Adrenal gland (tissue), 19 donors: ENCODE measurements around the gene PLD1. TPM values are rescaled to one million over a fixed set of nuclear protein-coding genes. Genes with fewer than 3 reads are reported as not detected.
A peak's percentile ranks its signal among the peaks of the same experiment; 100 is the strongest.
"Not testable (repeated sequence)": the region's sequence is repeated elsewhere in the genome, so short reads cannot be mapped to it uniquely, and the experiment has no call there.

Experiments
- DNase-seq, 7 donors: peaks; one replicate each; pipeline ENCODE4 v3.0.0-alpha.2; 2019 to 2020
- H3K27ac ChIP-seq, 5 donors: fragments of 200-600 bp; sonication (generic) in 4 of 5; 1 replicate in 3 of 5; 2 replicates in 2 of 5; pipeline versions ENCODE4 v1.5.1 to v1.8.0; 2016 to 2020; ENCODE audit warnings: mild to moderate bottlenecking in 1 of 5
- H3K27me3 ChIP-seq: fragments of 200-600 bp; 2 replicates; pipeline ENCODE4 v1.8.0; 2021
- H3K36me3 ChIP-seq, 2 donors: fragments of 200-600 bp; replicated peaks in 1 of 2; 1 replicate in 1 of 2; 2 replicates in 1 of 2; pipeline versions ENCODE4 v1.5.1 to v1.8.0; 2018 to 2022
- H3K4me1 ChIP-seq, 2 donors: fragments of 200-600 bp; replicated peaks in 1 of 2; 1 replicate in 1 of 2; 2 replicates in 1 of 2; pipeline versions ENCODE4 v1.5.1 to v1.8.0; 2018 to 2021
- H3K4me3 ChIP-seq, 4 donors: fragments of 200-600 bp; sonication (generic) in 3 of 4; one replicate each; pipeline ENCODE4 v1.5.1; 2016 to 2018
- H3K9me3 ChIP-seq, 3 donors: fragments of 200-600 bp; sonication (generic) in 1 of 3; replicated peaks in 1 of 3; 1 replicate in 2 of 3; 2 replicates in 1 of 3; pipeline versions ENCODE4 v1.5.1 to v1.8.0; 2016 to 2021
- CTCF ChIP-seq, 6 experiments: fragments of 450-650 bp in 4 of 6; fragments of 200-600 bp in 2 of 6; sonication (generic) in 1 of 6; IDR thresholded peaks; 1 replicate in 5 of 6; 2 replicates in 1 of 6; pipeline versions ENCODE4 v1.5.1 to v1.8.0; 2016 to 2021; ENCODE audit warnings: antibody characterized with exemption in 6 of 6, mild to moderate bottlenecking in 2 of 6, moderate library complexity in 1 of 6
- POLR2A ChIP-seq, 2 donors: fragments of 450-650 bp; IDR thresholded peaks; one replicate each; pipeline ENCODE4 v1.6.1; 2017; ENCODE audit warnings: antibody characterized with exemption in 2 of 2, mild to moderate bottlenecking in 2 of 2, moderate library complexity in 1 of 2
- WGBS, 4 donors: extraction: QIAGEN DNeasy Blood & Tissue Kit in 2 of 4; methylation state at CpG; one replicate each; pipeline versions ENCODE4 v1.1.5 to v1.1.7; 2013 to 2017; 5-methylcytosine and 5-hydroxymethylcytosine counted together
- intact Hi-C, 2 donors: fragments of 100-400 bp; cut with DNase I; formaldehyde crosslinking; loops; one replicate each; pipeline versions ENCODE4 v1.14.1 to v1.15.0; 2022 to 2023
- long read RNA-seq, 10 donors: library from polyadenylated mRNA in 3 of 10; unstranded in 2 of 10; stranded (forward) in 1 of 10; transcript quantifications; one replicate each; pipeline ENCODE4 v2.0.0 and lab custom pipeline, GENCODE V29; 2021 to 2026
- polyA plus RNA-seq, 3 donors: library from polyadenylated mRNA; stranded (reverse); fragments of 200-250 nt in 2 of 3; fragments of 350-450 nt in 1 of 3; fragmentation: Illumina TruSeq in 1 of 3; extraction: RNeasy Lipid Tissue Mini Kit (QIAGEN cat#74804) in 1 of 3; gene quantifications; one replicate each; pipeline ENCODE4 v1.2.3, GENCODE V29; 2013 to 2014
- total RNA-seq, 9 donors: library from RNA; depleted of rRNA in 4 of 9; stranded (reverse); fragments of >200 nt in 4 of 9; fragments of 120-200 nt in 1 of 9; fragmentation: NEBNext Ultra II Directional in 1 of 9; extraction: Animal tissue kit (Norgen Biotek cat#: 25700) in 1 of 9; gene quantifications; one replicate each; pipeline versions ENCODE4 v1.1.0 to v1.2.4, GENCODE V29; 2013 to 2023
- donor health status: healthy with polysubstance abuse.
- donor health status: Bipolar disorder and iron deficiency.
- donor health status: DM: yes; HTN: yes; CAD: no.
- donor health status: DM: no; HTN: no; CAD: no.
- donor health status: DM: no; HTN: no; CAD: no.
- donor health status: DM: yes; HTN: yes; CAD: no.

PLD1 gene
- total RNA-seq (100 to 1,000 TPM in 6 of 9 donors, 10 to 100 TPM in 3; 60.3 to 178 (median 105) TPM), polyA plus RNA-seq (10 to 100 TPM; 25.7 to 79.8 (median 36.5) TPM)
- long read RNA-seq, donor 1, full-length matches to known transcripts = 1 of 1 reads
- long read RNA-seq, donor 1, partial matches to known transcripts = 0 of 1 reads
- long read RNA-seq, donor 1, other reads (novel, unspliced or antisense) = 0 of 1 reads
- long read RNA-seq, donor 2, partial matches to known transcripts = 0 of 2 reads
- long read RNA-seq, donor 2, other reads (novel, unspliced or antisense) = 0 of 2 reads
- long read RNA-seq, donor 3 = 0 reads
- long read RNA-seq, donor 4, partial matches to known transcripts = 6 of 13 reads
- long read RNA-seq, donor 4, other reads (novel, unspliced or antisense) = 7 of 13 reads
- long read RNA-seq, donor 5, full-length matches to known transcripts = 5 of 43 reads
- long read RNA-seq, donor 5, partial matches to known transcripts = 28 of 43 reads
- long read RNA-seq, donor 5, other reads (novel, unspliced or antisense) = 10 of 43 reads
- long read RNA-seq, donor 6, partial matches to known transcripts = 0 of 6 reads
- long read RNA-seq, donor 6, other reads (novel, unspliced or antisense) = 6 of 6 reads
- long read RNA-seq, donor 7, partial matches to known transcripts = 0 of 1 reads
- long read RNA-seq, donor 7, other reads (novel, unspliced or antisense) = 0 of 1 reads
- long read RNA-seq, donor 8, full-length matches to known transcripts = 3 of 3 reads
- long read RNA-seq, donor 8, partial matches to known transcripts = 0 of 3 reads
- long read RNA-seq, donor 8, other reads (novel, unspliced or antisense) = 0 of 3 reads
- long read RNA-seq, donor 9, partial matches to known transcripts = 7 of 8 reads
- long read RNA-seq, donor 9, other reads (novel, unspliced or antisense) = 0 of 8 reads
- long read RNA-seq, donor 10, full-length matches to known transcripts = 2 of 2 reads
- long read RNA-seq, donor 10, partial matches to known transcripts = 0 of 2 reads
- long read RNA-seq, donor 10, other reads (novel, unspliced or antisense) = 0 of 2 reads

GRCh38 chr3:171809861-171810628 lies at the start of gene PLD1:
Gene PLD1 (minus strand): TSS chr3:171810483. CDS start chr3:171738051, 72,432 bp downstream.
- Histone ChIP-seq H3K27me3 (no peaks in the 10 kb centered on the region), H3K9me3 (no peaks in the 10 kb centered on the region), H3K27ac (peak within 1 kb of the TSS; percentile 82 to 96 (median 94)), H3K36me3 (no peaks in the 10 kb centered on the region), H3K4me3 (peak within 1 kb of the TSS; percentile 1 to 69 (median 58)), H3K4me1 (peaks cover 0 to 42% of the 10 kb centered on the region in 2 donors)
- 0 to 1% (median 0%) methylated on average over 5 to 78 of the region's 78 CpGs; no CpG with 5 or more reads in 1 of the 4 donors for WGBS, 4 donors
- intact Hi-C loops = no loop called here
- DNase-seq = peak; percentile 85 to 94 (median 89)
- TF ChIP-seq POLR2A (IDR thresholded peaks at IDR 0.05) (peak; percentile 35 to 77), CTCF (IDR thresholded peaks at IDR 0.05) (peak in 1 of 6 experiments; percentile 13)

- not testable (repeated sequence) for DNase-seq
These were observed 48.5 kb upstream of the PLD1 start for GRCh38 chr3:171858770-171859169.

GRCh38 chr3:171854649-171855305 lies 44.5 kb upstream of the PLD1 start:
- H3K36me3 ChIP-seq = no peaks in the 10 kb centered on the region
- no peak for DNase-seq
- peaks cover 0 to 12% of the 10 kb centered on the region in 2 donors for H3K4me1 ChIP-seq
- no peak overlapping the region for H3K27ac ChIP-seq
- intact Hi-C loops = no loop called here
- H3K9me3 ChIP-seq = peaks cover 0 to 18% (median 0%) of the 10 kb centered on the region in 3 donors
- WGBS, 4 donors = 79 to 95% (median 87%) methylated on average over 2 of the region's 2 CpGs
- TF ChIP-seq CTCF (IDR thresholded peaks at IDR 0.05) (no peak), POLR2A (IDR thresholded peaks at IDR 0.05) (no peak)
- no peak overlapping the region for H3K4me3 ChIP-seq
- H3K27me3 ChIP-seq = no peaks in the 10 kb centered on the region

More at GRCh38 chr3:171858770-171859169, 48.5 kb upstream of the PLD1 start:
- H3K4me3 ChIP-seq, H3K27ac ChIP-seq, H3K36me3 ChIP-seq, intact Hi-C loops, H3K27me3 ChIP-seq, H3K4me1 ChIP-seq: not testable (repeated sequence)
- 87 to 97% (median 96%) methylated on average over 4 of the region's 4 CpGs for WGBS, 4 donors
- H3K9me3 ChIP-seq = peaks cover 0 to 18% (median 0%) of the 10 kb centered on the region in 3 donors

- H3K27ac ChIP-seq = peak overlapping the region in 2 of 5 donors; percentile 3 to 19
- DNase-seq = peak in 2 of 7 donors; percentile 25 to 29
- no peak overlapping the region for H3K4me3 ChIP-seq
- no peaks in the 10 kb centered on the region for H3K36me3 ChIP-seq
- intact Hi-C loops = no loop called here
- TF ChIP-seq CTCF (IDR thresholded peaks at IDR 0.05) (no peak), POLR2A (IDR thresholded peaks at IDR 0.05) (no peak)
- no peaks in the 10 kb centered on the region for H3K27me3 ChIP-seq
- WGBS, 4 donors = 20 to 43% (median 28%) methylated on average over 5 of the region's 5 CpGs
- peaks cover 0 to 12% of the 10 kb centered on the region in 2 donors for H3K4me1 ChIP-seq
- peaks cover 0 to 18% (median 0%) of the 10 kb centered on the region in 3 donors for H3K9me3 ChIP-seq
These were observed 41.4 kb upstream of the PLD1 start for GRCh38 chr3:171851660-171852058.
